Spinal cord (tissue), 10 donors: ENCODE measurements around the gene RAPGEF1. TPM values are rescaled to one million over a fixed set of nuclear protein-coding genes. Genes with fewer than 3 reads are reported as not detected.

Experiments used
- DNase-seq, 6 donors: peaks; one replicate each; pipeline versions ENCODE4 v3.0.0 to v3.0.0-alpha.2; 2013 to 2015; ENCODE audit warnings: low spot score in 6 of 6, low read depth in 4 of 6
- H3K27ac ChIP-seq: one replicate; pipeline ENCODE4 v1.5.1; 2013; ENCODE audit warnings: low read depth, low read length, control low read depth
- H3K27me3 ChIP-seq: one replicate; pipeline ENCODE4 v1.6.1; 2013; ENCODE audit warnings: low read length; ENCODE audit not compliant: control insufficient read depth, insufficient read depth
- H3K36me3 ChIP-seq: one replicate; pipeline ENCODE4 v1.6.1; 2013; ENCODE audit warnings: low read length; ENCODE audit not compliant: control insufficient read depth, insufficient read depth
- H3K4me1 ChIP-seq: one replicate; pipeline ENCODE4 v1.6.1; 2013; ENCODE audit warnings: low read length; ENCODE audit not compliant: control insufficient read depth, insufficient read depth
- H3K4me3 ChIP-seq: one replicate; pipeline ENCODE4 v1.5.1; 2013; ENCODE audit warnings: low read depth, low read length, control low read depth
- H3K9me3 ChIP-seq: one replicate; pipeline ENCODE4 v1.6.1; 2013; ENCODE audit warnings: low read length; ENCODE audit not compliant: control insufficient read depth, insufficient read depth
- WGBS: methylation state at CpG from one replicate; pipeline ENCODE4 v1.1.5; 2013; ENCODE audit warnings: missing lambda C conversion rate; ENCODE audit not compliant: insufficient coverage; 5-methylcytosine and 5-hydroxymethylcytosine counted together
- polyA plus RNA-seq, 2 donors: library from polyadenylated mRNA; unstranded; fragments of 120-200 nt; gene quantifications; one replicate each; pipeline ENCODE4 v1.2.1, GENCODE V29; 2013; ENCODE audit not compliant: insufficient read length in 2 of 2
- total RNA-seq, 2 donors: library from RNA; depleted of rRNA in 1 of 2; stranded (reverse); fragments of 120-200 nt in 1 of 2; fragments of >200 nt in 1 of 2; gene quantifications; one replicate each; pipeline versions ENCODE4 v1.2.3 to v1.2.4, GENCODE V29; 2013 to 2014
- donor health status: healthy.

RAPGEF1 gene
- total and polyA plus RNA-seq, 4 donors: 39.7 to 175 (median 89.2) TPM

DNA sequence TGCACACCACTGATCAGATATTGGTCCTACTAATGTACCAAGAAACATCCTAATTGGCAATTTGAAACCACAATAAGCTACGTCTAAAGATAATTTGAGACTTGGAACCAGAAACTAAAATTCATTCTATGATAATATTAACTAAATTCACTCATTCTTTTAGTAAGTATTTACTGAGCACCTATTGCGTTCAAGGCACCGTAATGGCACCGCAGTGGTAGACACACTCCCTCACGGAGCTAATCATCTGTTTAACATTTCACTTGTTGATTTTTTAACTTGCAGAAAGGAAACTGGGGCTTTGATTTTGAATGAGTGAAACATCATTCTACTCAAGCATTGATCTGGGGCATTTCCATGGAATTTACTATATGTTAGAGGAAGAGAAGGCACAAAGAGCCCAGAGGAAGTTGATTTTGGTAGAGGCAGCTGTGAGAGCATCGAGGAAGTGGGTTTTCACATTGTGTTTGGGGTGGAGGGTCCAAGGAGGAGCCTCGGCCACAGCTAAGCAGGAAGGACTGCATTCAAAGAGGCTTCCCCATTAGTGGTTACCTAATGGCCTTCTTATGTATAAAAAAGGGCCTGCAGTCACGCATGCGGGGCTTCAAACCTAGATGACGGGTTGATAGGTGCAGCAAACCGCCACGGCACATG, 7.1 kb downstream of the RAPGEF1 start:
- WGBS: 70% methylated on average over 2 of the region's 12 CpGs
- Histone ChIP-seq H3K9me3 (no peaks in the 10 kb centered on the region), H3K27me3 (no peaks in the 10 kb centered on the region), H3K27ac (peak overlapping the region; percentile 48), H3K4me3 (no peak overlapping the region), H3K4me1 (peaks cover 59% of the 10 kb centered on the region), H3K36me3 (peaks cover 6% of the 10 kb centered on the region)
- DNase-seq: no peak

DNA sequence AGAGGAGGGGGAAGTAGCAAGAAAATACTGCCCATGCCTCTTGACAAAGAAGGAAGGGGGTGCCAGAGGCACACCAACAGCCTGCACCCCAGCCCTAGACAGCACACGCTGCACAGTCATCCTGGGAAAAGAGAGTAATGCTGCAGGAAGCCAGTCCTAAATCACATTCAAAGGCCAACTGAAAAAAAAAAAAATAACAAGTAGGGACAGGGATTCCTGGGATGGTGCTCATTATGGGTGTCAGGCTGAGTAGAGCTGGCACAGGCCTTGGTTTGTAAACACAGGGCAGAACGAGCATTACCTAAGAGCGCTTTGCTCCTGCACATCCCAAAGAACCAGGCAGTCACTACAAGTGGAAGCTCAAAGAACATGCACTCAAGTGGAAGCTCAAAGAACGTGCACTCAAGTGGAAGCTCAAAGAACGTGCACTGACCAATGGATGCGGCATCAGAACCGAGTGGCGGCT, 7.8 kb downstream of the RAPGEF1 start:
- Histone ChIP-seq H3K27me3 (no peaks in the 10 kb centered on the region), H3K36me3 (peaks cover 6% of the 10 kb centered on the region), H3K4me3 (no peak overlapping the region), H3K4me1 (peaks cover 53% of the 10 kb centered on the region), H3K27ac (peak overlapping the region; percentile 48), H3K9me3 (no peaks in the 10 kb centered on the region)
- no peak for DNase-seq
- 47% methylated on average over 5 of the region's 8 CpGs for WGBS

DNA sequence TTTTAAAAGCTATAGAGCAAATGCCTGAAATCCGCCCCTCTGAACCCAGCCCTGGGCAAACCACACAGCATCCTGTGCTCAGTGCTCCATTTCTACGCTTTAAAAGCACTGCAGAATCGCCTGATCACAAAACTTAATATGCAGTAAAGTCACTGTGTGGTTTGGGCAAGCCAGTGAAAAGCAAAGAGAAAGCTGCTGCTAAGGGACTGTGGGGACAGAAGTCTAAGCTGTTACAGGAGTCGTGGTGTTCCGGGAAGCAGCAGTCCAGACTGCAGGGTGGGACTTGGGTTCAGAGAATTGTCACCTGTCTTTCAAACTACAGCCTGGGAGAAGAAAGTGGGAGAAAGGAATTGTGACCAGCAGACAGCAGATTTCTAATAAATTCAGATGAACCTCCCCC, 8.2 kb downstream of the RAPGEF1 start:
- Histone ChIP-seq H3K4me1 (peaks cover 49% of the 10 kb centered on the region), H3K9me3 (no peaks in the 10 kb centered on the region), H3K27me3 (no peaks in the 10 kb centered on the region), H3K4me3 (no peak overlapping the region), H3K27ac (peak overlapping the region; percentile 48), H3K36me3 (peaks cover 6% of the 10 kb centered on the region)
- DNase-seq: no peak
- 63% methylated on average over 2 of the region's 5 CpGs for WGBS

DNA sequence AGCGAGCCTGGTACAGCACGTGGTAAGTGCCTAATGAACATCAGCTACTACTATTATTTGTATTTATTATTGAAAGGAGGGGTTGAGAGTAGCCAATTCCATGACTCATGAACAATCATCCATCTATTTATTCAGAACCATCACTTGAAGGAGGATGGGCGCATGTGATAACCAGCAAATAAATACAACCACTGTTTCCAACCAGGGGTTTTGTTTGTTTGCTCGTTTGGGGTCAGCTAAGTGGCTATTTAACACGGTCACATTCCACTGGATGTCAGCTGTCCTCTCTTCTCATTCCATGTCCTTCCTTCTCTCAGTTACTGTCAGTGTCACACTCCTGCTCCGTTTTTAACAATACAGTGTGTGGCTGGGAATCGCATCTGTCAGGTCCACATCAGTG, 8.6 kb downstream of the RAPGEF1 start:
- Histone ChIP-seq H3K27me3 (no peaks in the 10 kb centered on the region), H3K36me3 (peaks cover 6% of the 10 kb centered on the region), H3K27ac (no peak overlapping the region), H3K4me1 (peaks cover 46% of the 10 kb centered on the region), H3K9me3 (no peaks in the 10 kb centered on the region), H3K4me3 (no peak overlapping the region)
- 30% methylated on average over 4 of the region's 7 CpGs for WGBS
- DNase-seq: no peak

DNA sequence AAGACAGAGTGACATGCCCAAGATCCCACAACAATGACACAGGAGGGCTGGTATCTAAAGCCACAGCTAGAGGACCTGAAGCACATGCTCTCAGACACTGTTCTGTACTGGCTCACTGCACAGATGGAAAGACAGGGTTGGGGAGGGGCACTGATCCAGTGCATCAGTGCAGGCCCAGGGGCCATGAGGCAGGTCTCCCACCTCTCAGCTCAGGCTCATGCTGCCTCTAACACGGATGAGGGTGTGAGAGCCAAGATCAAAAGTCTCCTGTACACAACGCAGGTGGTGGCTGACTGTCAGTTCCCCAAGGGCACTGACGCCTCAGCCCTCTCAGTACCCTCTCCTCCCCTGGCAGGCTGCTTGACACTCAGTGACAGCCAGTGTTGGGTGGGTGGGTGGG, 10.9 kb downstream of the RAPGEF1 start:
- Histone ChIP-seq H3K27ac (no peak overlapping the region), H3K36me3 (peaks cover 3% of the 10 kb centered on the region), H3K27me3 (no peaks in the 10 kb centered on the region), H3K4me1 (peaks cover 28% of the 10 kb centered on the region), H3K4me3 (no peak overlapping the region), H3K9me3 (no peaks in the 10 kb centered on the region)
- no CpG with 5 or more reads among the region's 3 CpGs for WGBS
- no peak for DNase-seq

DNA sequence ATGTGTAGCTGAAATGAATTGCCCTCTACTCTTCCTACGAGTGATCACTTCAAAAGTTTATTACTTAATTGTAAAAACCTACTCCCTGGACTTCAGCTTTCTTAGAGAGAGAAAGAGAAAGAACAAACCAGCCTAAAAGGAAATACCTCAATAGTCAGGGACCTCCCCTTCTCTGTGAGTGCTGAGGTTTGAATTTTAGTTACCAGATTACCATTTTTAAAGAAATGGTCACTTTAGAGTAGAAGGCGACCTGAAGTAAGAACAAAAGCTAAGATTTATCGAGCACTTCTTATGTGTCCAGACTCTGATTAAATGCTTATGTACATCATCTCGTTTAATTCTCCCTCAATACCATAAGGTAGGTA, 11.3 kb downstream of the RAPGEF1 start:
- Histone ChIP-seq H3K27ac (no peak overlapping the region), H3K4me3 (no peak overlapping the region), H3K27me3 (no peaks in the 10 kb centered on the region), H3K9me3 (no peaks in the 10 kb centered on the region), H3K4me1 (peaks cover 25% of the 10 kb centered on the region), H3K36me3 (peaks cover 2% of the 10 kb centered on the region)
- no peak for DNase-seq
- WGBS: no CpG with 5 or more reads among the region's 4 CpGs

DNA sequence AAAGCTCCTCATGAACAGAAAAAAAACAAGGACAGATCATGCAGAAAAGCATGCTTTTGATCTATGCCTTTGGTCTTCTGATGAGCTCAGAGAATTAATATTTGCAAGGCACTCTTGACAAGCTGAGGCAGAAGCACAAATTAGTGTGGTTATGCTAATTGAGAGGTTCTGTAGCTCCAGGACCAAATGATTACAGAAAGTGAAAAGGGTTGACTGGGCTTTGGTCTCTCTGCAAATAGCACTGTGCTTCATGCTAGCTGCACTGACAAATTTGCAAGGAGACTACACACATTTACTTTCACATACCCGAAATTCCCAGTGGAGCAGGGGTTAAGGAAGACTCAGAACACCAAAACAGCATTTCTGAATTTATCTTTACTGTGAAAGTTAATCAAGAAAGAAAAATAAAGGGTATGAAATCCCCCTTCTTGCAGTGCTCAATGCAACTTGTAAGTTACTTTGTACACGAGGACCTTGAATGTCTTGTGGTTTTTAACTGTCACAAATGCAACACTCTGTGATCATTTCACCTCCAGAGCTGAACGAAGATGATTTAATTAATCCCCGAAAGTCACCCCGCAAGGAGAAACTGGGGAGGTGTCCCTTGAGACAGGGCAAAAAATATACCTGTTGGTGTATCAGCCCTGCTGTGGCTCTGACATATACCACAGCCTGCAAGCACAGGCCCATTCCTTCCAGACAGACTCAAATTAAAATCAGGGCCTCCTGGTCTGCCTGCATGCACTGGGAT, 11.9 kb downstream of the RAPGEF1 start:
- no CpG with 5 or more reads among the region's 5 CpGs for WGBS
- Histone ChIP-seq H3K36me3 (no peaks in the 10 kb centered on the region), H3K9me3 (no peaks in the 10 kb centered on the region), H3K27ac (no peak overlapping the region), H3K27me3 (no peaks in the 10 kb centered on the region), H3K4me1 (peaks cover 21% of the 10 kb centered on the region), H3K4me3 (no peak overlapping the region)
- DNase-seq: peak in 1 of 6 donors; percentile 29

DNA sequence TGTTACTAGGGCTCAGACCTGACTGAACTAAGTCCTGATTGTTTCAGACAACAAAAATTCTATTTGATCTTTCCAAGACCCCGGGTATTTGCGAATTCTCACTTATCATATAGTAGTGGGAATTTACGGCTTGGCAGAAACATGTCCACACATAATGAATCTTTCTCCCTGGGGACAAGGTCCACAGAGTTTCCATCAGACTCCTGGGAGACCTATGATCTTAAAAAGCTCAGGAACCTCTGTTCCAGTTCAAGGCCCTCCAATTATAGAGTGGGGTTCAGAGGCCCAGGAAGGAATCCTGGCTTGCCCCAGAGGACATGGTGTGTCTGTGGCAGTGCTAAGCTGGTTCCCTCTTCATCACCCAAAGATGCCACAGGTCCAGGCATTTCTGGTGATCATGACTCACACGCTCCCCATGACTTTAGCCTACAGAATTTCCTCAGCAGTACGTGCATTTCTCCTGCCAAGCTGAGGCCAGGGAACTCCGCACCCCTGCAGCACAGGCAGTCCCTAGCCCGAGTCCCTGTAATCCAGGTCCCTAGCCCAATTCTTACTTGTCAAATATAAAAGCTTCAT, 12.6 kb downstream of the RAPGEF1 start:
- no peaks in the 10 kb centered on the region for H3K9me3 ChIP-seq
- 83% methylated on average over 2 of the region's 7 CpGs for WGBS
- H3K27ac ChIP-seq: no peak overlapping the region
- no peak overlapping the region for H3K4me3 ChIP-seq
- peaks cover 22% of the 10 kb centered on the region for H3K4me1 ChIP-seq
- no peak for DNase-seq
- no peaks in the 10 kb centered on the region for H3K27me3 ChIP-seq
- no peaks in the 10 kb centered on the region for H3K36me3 ChIP-seq

DNA sequence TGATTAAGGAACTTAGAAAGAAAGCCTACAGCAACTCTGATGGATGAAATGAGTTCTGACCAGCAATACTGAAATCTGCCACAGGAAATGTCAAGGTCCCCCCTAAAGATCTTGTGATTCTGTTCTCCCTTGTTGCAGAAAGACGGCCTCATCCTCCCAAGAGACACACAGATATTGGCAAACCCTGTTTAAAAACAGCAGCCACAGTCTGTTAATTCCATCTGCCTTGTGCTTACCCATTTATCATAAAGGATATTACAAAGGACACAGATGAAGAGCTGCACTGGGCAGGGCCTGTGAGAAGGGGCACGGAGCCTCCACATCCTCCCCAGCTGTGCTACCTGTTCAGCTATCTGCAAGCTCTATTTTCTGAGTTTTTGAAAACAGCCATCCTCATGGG, 15.2 kb downstream of the RAPGEF1 start:
- no peak for DNase-seq
- H3K4me3 ChIP-seq: no peak overlapping the region
- H3K9me3 ChIP-seq: no peaks in the 10 kb centered on the region
- WGBS: 100% methylated on average over 1 of the region's 2 CpGs
- no peaks in the 10 kb centered on the region for H3K27me3 ChIP-seq
- H3K27ac ChIP-seq: no peak overlapping the region
- peaks cover 9% of the 10 kb centered on the region for H3K4me1 ChIP-seq
- peaks cover 3% of the 10 kb centered on the region for H3K36me3 ChIP-seq
